ENCODE measurements around the gene MSMO1. TPM values are rescaled to one million over a fixed set of nuclear protein-coding genes. Genes with fewer than 3 reads are reported as not detected.

Gene MSMO1
- total and polyA plus RNA-seq, 10 of the 15 experiments (the other 5 are each of a cell fraction or from before 2014, with no cell fraction given): 63.6 to 168 (median 105) TPM

DNA sequence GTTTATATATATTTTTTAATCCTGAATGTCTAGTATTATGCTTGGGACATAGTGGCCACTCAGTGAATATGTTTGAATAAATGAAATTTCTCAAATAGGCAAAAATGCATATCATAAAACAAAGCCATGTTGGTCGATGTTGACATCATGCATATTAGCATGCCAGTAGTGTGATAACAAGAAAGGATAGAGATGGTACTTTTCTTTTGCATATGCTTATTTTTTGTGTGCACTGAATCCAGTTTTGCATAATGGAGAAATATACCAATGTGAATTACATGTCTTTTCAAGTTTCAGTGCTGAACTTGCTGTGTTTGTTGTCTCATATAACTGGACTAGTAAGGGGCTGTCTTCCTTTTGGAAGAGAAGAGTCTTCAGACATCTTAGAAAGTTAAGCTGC lies 58.9 kb downstream of the MSMO1 start:
- ATAC-seq (no peak), DNase-seq (ENCODE audit: low read depth, low spot score) (no peak), FAIRE-seq (no peak)
- ChIA-PET RAD21 (ENCODE audit: unreplicated experiment) (interaction anchor here (1.2 kb wide), 1 partner anchor 255 kb away, joined by 3 read pairs; no protein-coding TSS in a partner anchor), POLR2A (no interaction called here), CTCF (interaction anchor here (0.8 to 1.5 kb wide), 2 partner anchors 26 to 31 kb away, joined by 4 read pairs; no protein-coding TSS in a partner anchor), SMC1A (ENCODE audit: uncharacterized antibody, unreplicated experiment) (interaction anchor here (0.9 to 1.2 kb wide), 2 partner anchors 11 to 310 kb away, joined by 3 to 4 read pairs; no protein-coding TSS in a partner anchor)
- H3K27ac ChIP-seq (ENCODE audit: control insufficient read depth, insufficient read depth): no peak overlapping the region
- H3K4me2 ChIP-seq (ENCODE audit: control insufficient read depth, insufficient read depth): no peak overlapping the region
- no peak overlapping the region for H3K9ac ChIP-seq (ENCODE audit: control insufficient read depth, insufficient read depth, low read length)
- intact Hi-C loops (cut with micrococcal nuclease; ENCODE audit: unreplicated experiment): no loop called here
- no peaks in the 10 kb centered on the region for H4K20me1 ChIP-seq (ENCODE audit: control insufficient read depth, insufficient read depth)
- WGBS (ENCODE audit: insufficient coverage, insufficient replicate concordance, low lambda C conversion rate, missing lambda C conversion rate): 0% methylated on average over 1 of the region's 1 CpG
- BruUV-seq (replicated peaks): no TSS peak
- no peak overlapping the region for H3K4me3 ChIP-seq
- no peaks in the 10 kb centered on the region for H3K9me3 ChIP-seq (replicated peaks; ENCODE audit: control insufficient read depth, insufficient read depth, low read length)
- no peaks in the 10 kb centered on the region for H3K4me1 ChIP-seq (ENCODE audit: control insufficient read depth, insufficient read depth, low read length)
- peaks cover 0 to 4% of the 10 kb centered on the region in 2 experiments; a peak in 1 of 4 replicates for H3K27me3 ChIP-seq (replicated peaks in 1 of 2; ENCODE audit: control insufficient read depth in 2 of 2, insufficient read depth in 2 of 2, low read length in 1 of 2)
- in situ Hi-C loops (cut with MboI): no loop called here
- no peaks in the 10 kb centered on the region for H3K79me2 ChIP-seq (ENCODE audit: control insufficient read depth, insufficient read depth, low read length)
- no peak overlapping the region for H2AFZ ChIP-seq (ENCODE audit: control insufficient read depth, low read depth, low read length)
- H3K36me3 ChIP-seq (ENCODE audit: control insufficient read depth in 2 of 2, insufficient read depth in 2 of 2, low read length in 1 of 2): no peaks in the 10 kb centered on the region
- TF ChIP-seq TBL1XR1 (IDR thresholded peaks at IDR 0.05; ENCODE audit: low read depth, low read length) (no peak), SMAD5 (IDR thresholded peaks at IDR 0.05; ENCODE audit: low read depth) (no peak), NFIC (IDR thresholded peaks at IDR 0.05; ENCODE audit: low read depth, low read length) (no peak), SUPT20H (IDR thresholded peaks at IDR 0.05; ENCODE audit: borderline replicate concordance, control insufficient read depth, low read depth, low read length) (no peak), NR2C1 (IDR thresholded peaks at IDR 0.05) (no peak), HDGF (IDR thresholded peaks at IDR 0.05) (no peak), BRCA1 (IDR thresholded peaks at IDR 0.05; ENCODE audit: low read depth, low read length) (no peak), HDAC6 (IDR thresholded peaks at IDR 0.05; ENCODE audit: unreplicated experiment) (no peak)
- TF ChIP-seq, protein P1, sequence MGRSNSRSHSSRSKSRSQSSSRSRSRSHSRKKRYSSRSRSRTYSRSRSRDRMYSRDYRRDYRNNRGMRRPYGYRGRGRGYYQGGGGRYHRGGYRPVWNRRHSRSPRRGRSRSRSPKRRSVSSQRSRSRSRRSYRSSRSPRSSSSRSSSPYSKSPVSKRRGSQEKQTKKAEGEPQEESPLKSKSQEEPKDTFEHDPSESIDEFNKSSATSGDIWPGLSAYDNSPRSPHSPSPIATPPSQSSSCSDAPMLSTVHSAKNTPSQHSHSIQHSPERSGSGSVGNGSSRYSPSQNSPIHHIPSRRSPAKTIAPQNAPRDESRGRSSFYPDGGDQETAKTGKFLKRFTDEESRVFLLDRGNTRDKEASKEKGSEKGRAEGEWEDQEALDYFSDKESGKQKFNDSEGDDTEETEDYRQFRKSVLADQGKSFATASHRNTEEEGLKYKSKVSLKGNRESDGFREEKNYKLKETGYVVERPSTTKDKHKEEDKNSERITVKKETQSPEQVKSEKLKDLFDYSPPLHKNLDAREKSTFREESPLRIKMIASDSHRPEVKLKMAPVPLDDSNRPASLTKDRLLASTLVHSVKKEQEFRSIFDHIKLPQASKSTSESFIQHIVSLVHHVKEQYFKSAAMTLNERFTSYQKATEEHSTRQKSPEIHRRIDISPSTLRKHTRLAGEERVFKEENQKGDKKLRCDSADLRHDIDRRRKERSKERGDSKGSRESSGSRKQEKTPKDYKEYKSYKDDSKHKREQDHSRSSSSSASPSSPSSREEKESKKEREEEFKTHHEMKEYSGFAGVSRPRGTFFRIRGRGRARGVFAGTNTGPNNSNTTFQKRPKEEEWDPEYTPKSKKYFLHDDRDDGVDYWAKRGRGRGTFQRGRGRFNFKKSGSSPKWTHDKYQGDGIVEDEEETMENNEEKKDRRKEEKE (IDR thresholded peaks at IDR 0.05): no peak
- TF ChIP-seq, protein P2, sequence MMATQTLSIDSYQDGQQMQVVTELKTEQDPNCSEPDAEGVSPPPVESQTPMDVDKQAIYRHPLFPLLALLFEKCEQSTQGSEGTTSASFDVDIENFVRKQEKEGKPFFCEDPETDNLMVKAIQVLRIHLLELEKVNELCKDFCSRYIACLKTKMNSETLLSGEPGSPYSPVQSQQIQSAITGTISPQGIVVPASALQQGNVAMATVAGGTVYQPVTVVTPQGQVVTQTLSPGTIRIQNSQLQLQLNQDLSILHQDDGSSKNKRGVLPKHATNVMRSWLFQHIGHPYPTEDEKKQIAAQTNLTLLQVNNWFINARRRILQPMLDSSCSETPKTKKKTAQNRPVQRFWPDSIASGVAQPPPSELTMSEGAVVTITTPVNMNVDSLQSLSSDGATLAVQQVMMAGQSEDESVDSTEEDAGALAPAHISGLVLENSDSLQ (IDR thresholded peaks at IDR 0.05): no peak
- TF ChIP-seq, protein P3, sequence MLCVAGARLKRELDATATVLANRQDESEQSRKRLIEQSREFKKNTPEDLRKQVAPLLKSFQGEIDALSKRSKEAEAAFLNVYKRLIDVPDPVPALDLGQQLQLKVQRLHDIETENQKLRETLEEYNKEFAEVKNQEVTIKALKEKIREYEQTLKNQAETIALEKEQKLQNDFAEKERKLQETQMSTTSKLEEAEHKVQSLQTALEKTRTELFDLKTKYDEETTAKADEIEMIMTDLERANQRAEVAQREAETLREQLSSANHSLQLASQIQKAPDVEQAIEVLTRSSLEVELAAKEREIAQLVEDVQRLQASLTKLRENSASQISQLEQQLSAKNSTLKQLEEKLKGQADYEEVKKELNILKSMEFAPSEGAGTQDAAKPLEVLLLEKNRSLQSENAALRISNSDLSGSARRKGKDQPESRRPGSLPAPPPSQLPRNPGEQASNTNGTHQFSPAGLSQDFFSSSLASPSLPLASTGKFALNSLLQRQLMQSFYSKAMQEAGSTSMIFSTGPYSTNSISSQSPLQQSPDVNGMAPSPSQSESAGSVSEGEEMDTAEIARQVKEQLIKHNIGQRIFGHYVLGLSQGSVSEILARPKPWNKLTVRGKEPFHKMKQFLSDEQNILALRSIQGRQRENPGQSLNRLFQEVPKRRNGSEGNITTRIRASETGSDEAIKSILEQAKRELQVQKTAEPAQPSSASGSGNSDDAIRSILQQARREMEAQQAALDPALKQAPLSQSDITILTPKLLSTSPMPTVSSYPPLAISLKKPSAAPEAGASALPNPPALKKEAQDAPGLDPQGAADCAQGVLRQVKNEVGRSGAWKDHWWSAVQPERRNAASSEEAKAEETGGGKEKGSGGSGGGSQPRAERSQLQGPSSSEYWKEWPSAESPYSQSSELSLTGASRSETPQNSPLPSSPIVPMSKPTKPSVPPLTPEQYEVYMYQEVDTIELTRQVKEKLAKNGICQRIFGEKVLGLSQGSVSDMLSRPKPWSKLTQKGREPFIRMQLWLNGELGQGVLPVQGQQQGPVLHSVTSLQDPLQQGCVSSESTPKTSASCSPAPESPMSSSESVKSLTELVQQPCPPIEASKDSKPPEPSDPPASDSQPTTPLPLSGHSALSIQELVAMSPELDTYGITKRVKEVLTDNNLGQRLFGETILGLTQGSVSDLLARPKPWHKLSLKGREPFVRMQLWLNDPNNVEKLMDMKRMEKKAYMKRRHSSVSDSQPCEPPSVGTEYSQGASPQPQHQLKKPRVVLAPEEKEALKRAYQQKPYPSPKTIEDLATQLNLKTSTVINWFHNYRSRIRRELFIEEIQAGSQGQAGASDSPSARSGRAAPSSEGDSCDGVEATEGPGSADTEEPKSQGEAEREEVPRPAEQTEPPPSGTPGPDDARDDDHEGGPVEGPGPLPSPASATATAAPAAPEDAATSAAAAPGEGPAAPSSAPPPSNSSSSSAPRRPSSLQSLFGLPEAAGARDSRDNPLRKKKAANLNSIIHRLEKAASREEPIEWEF (IDR thresholded peaks at IDR 0.05; ENCODE audit: insufficient replicate concordance, low read depth, low read length): no peak

Data from GM12878 (cell line).